ENCODE measurements around the gene RSBN1.
A peak's percentile ranks its signal among the peaks of the same experiment; 100 is the strongest.
"Not testable (repeated sequence)": the region's sequence is repeated elsewhere in the genome, so short reads cannot be mapped to it uniquely, and the experiment has no call there.

The RSBN1 gene

GRCh38 chr1:113780374-113781146, 31.7 kb downstream of the RSBN1 start:
- DNase-seq (ENCODE audit: low read depth): no peak

- DNase-seq (ENCODE audit: low read depth): no peak
Measured at GRCh38 chr1:113779542-113779941, 32.7 kb downstream of the RSBN1 start.

- no peak for DNase-seq (ENCODE audit: low read depth)
Measured at GRCh38 chr1:113777561-113777960, 34.7 kb downstream of the RSBN1 start.

GRCh38 chr1:113770031-113770430, 42.2 kb downstream of the RSBN1 start:
- DNase-seq (ENCODE audit: low read depth): no peak

- no peak for DNase-seq (ENCODE audit: low read depth)
Measured at GRCh38 chr1:113769601-113769970, 42.7 kb downstream of the RSBN1 start.

GRCh38 chr1:113768916-113769600, 43.2 kb downstream of the RSBN1 start:
- DNase-seq (ENCODE audit: low read depth): no peak

GRCh38 chr1:113765306-113766230, 46.7 kb downstream of the RSBN1 start:
- no peak for DNase-seq (ENCODE audit: low read depth)

GRCh38 chr1:113763661-113764060, 48.6 kb downstream of the RSBN1 start:
- DNase-seq (ENCODE audit: low read depth): no peak

GRCh38 chr1:113761937-113762336, 50.3 kb downstream of the RSBN1 start:
- no peak for DNase-seq (ENCODE audit: low read depth)

GRCh38 chr1:113760102-113761080, 51.9 kb downstream of the RSBN1 start:
- DNase-seq (ENCODE audit: low read depth): no peak

- peak; percentile 15 for DNase-seq (ENCODE audit: low read depth)
Measured at GRCh38 chr1:113759333-113760101, 52.8 kb downstream of the RSBN1 start, which contains the start of gene PHTF1. Gene PHTF1 (minus strand): TSS chr1:113759486. CDS start chr1:113758703, 783 bp downstream.

- peak; percentile 11 for DNase-seq (ENCODE audit: low read depth)
Measured at GRCh38 chr1:113758631-113759332, 53.5 kb downstream of the RSBN1 start.

- no peak for DNase-seq (ENCODE audit: low read depth)
Measured at GRCh38 chr1:113756461-113756860, 55.8 kb downstream of the RSBN1 start.

- DNase-seq (ENCODE audit: low read depth): not testable (repeated sequence)
Measured at GRCh38 chr1:113753333-113753732, 58.9 kb downstream of the RSBN1 start.

GRCh38 chr1:113751516-113751915, 60.8 kb downstream of the RSBN1 start:
- no peak for DNase-seq (ENCODE audit: low read depth)

- no peak for DNase-seq (ENCODE audit: low read depth)
Measured at GRCh38 chr1:113751114-113751513, 61.2 kb downstream of the RSBN1 start.

GRCh38 chr1:113749402-113749801, 62.9 kb downstream of the RSBN1 start:
- DNase-seq (ENCODE audit: low read depth): no peak

GRCh38 chr1:113747376-113747775, 64.9 kb downstream of the RSBN1 start:
- DNase-seq (ENCODE audit: low read depth): no peak

GRCh38 chr1:113745425-113745824, 66.9 kb downstream of the RSBN1 start:
- no peak for DNase-seq (ENCODE audit: low read depth)

GRCh38 chr1:113744114-113744513, 68.2 kb downstream of the RSBN1 start:
- DNase-seq (ENCODE audit: low read depth): no peak

Measured in stimulated activated CD8-positive, alpha-beta memory T cell treated with anti-CD3 and anti-CD28 coated beads, Interleukin-7, amount 100 ng/mL, for 24 hours (primary cell).